CD4-positive, alpha-beta T cell treated with Interferon gamma for 1 hour (primary cell): ENCODE measurements around the gene CUX1.

Source experiments
- DNase-seq: peaks from one replicate; pipeline ENCODE4 v3.0.0-alpha.2; 2020

CUX1 gene

DNA sequence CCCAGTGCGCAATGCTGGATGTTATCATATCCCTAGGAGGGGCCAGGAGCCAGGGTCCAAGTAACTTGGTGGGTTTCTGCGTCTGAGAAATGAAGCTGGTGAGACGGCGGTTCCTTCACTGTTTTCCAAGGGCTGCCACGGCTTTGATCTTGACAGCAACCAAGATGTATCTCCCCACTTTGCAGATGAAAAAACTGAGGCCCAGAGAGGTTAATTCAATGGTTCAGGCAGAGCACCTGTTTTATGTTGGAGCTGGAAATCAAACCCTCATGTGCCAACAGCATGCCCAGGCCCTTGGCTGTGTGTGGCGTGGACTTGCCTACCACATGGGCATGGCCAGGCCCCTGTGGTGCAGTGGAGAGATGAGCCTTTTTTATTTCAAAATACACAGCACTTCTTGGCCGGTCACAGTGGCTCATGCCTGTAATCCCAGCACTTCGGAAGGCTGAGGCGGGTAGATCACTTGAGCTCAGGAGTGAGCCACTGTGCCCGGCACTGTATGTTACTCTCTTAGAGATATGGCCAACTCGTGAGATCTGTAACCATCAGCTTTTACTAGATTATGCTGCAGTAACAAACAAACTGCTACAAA, 244.0 kb downstream of the CUX1 start:
- no peak for DNase-seq

DNA sequence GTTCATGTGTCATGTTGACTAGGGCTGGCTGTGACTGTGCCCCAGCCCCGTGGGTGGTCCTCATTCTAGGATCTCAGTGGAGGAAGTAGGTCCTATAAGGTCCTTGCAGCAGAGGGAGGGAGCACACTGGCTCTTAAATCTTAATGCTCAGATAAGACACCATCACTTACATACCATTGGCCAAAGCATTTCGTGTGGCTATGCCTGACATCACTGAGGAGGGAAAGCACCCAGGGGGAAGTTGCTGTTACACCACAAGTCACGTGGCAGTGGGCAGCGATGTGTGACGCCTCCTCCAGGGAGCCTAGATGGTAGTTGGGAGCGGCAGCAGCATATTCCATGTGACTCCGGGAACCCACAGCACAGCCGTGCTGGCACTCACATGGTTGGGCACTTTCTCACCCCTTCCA, 244.6 kb downstream of the CUX1 start:
- peak; percentile 75 for DNase-seq

DNA sequence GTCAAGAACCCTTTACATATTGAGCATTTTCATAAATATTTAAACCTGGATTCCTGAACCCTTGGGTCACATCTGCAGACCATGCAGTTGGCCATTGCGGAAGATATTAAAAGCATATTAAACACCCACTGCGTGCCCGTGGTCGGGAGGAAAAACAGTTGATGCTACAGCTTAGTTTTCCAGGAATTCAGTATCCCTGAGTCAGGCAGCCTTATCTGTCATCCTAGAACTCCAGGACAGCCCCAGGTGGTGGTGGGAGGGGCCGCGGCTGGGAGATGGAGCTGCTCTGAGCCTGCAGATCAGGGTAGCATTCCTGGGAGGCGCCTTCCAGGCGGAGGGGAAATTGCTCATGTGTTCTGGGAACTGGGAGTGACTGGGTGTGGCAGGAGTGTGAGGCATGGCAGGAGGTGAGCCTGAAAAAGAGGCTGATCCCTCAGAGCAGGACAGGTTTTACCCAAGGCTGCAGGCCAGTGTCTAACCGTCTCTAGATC, 246.3 kb downstream of the CUX1 start:
- DNase-seq, result no peak

DNA sequence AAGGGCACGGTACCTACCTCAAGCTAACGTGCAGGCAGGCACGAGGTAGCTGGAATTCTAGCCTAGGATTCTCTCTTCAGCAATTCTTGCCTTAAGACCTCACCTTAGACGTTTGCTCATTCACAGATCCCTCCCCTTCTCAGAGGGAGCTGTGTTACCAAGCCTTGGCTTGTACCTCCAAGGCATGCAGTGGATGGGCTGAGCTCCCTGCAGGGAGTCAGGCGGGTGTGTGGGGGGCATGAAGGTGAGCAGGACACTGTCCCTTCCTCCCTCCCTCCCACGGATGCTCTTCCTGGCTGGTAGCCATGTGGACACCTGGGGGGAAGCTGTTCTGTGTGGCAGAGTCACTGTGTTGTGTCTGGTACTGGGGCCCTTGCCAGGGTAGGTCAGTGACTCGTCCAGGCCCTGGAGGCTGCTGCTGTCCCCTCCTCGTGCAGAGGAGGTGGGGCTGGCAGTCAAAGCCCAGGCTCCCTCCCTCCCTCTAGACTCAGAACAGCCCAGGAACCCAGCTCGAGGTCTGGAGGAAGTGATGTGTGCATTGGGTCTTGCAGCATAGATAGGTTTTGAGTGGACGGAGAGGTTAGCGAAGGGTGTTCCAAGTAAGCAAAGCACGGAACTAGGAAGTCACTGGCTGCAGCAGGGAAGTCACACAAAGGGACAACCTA, 247.1 kb downstream of the CUX1 start:
- DNase-seq, result peak; percentile 72

DNA sequence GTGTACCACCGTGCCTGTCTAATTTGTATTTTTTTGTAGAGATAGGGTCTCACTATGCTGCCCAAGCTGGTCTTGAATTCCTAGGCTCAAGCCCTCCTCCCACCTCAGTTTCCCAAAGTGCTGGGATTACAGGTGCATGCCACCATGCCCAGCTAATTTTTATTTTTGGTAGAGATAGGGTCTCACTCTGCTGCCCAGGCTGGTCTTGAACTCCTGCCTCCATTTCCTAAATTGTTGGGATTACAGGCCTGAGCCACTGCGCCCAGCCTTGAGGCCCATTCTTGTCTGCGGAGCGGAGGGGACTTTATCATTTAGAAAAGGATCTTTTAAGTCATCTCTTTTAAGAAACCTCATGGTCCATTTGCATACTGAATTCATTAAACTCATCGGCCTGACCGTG, 247.8 kb downstream of the CUX1 start:
- DNase-seq, result no peak

DNA sequence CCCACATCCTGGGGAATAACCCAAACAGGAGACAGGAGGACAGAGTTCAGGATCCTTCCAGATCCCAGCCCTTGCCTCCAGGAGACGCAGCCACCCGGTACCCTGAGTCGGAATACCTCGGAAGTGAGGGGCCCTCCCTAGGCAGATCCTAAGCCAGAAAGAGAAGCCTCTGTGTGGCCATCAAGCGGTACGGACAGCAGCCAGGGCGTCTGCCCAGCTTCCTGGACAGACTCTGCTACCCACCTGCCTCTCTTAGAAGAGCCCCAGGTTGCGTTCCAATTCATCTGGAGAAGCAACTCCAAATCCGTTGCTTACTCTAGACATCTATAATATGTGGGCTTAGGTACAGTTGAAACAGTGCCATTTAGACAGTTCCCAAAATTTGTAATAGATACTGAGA, 249.1 kb downstream of the CUX1 start:
- DNase-seq, result no peak

DNA sequence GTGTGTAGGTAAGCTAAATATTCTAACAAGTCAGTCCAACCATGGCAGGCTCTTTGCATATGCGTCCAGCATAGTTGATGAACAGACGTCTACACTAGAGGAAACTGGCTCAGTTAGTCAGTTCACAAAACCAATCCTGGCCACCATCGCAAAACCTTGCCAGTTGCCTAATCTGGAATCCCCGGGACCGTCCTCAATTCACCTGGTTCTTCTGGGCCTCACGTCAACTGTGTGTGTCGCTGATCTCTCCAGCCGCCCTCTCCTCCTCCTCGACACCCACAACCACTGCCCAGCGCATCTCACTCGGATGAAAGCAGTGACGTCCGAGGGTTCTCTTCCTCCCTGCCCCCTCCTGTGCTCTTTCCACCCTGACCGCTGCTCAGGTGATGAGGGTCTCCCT, 251.4 kb downstream of the CUX1 start:
- DNase-seq, result no peak

DNA sequence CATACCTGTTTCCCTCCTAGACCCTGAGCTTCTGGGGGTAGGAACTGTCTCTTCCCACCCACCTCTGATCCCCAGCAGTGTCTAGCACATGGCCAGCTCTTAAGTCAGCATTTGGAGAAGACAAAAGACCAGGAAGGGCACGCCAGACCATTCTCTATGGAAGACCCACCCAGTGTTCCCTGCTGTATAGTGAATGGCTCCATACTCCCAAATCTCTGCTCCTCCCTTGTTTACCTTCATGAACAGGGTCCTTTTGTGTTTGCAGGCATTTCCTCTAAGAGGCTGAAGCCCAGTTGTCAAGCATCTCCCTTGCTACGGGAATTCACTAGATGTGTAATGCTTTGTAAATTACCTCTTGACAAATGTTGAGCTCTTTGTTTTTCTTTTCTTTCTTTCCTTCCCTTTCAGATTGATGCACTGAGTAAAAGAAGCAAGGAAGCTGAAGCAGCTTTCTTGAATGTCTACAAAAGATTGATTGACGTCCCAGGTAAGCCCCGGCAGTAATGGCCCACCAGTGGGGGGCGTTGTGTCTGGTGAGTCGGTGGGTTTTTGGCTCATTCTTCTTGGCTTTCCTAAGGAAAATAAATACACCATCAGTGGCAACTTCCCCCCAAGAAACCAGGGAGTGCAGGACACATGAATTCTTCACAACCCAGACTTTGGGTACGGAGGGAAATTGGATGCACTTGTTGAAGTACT, 252.7 kb downstream of the CUX1 start:
- no peak for DNase-seq

DNA sequence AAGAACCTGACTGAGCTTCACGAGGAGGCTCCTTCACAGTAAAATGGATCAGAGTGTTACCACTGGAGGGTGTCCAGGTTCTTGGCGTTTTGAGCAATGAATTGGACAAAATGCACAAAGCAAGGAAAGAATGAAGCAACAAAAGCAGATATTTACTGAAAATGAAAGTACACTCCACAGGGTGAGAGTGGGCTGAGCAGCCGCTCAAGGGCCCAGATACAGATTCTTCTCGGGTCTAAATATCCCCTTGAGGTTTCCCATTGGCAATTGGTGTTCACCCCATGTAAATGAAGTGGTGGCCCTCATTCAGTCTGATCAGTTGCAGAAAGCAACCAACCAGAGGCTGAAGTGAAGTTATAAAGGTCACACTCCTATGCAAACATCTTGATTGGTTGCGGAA, 254.6 kb downstream of the CUX1 start:
- no peak for DNase-seq

DNA sequence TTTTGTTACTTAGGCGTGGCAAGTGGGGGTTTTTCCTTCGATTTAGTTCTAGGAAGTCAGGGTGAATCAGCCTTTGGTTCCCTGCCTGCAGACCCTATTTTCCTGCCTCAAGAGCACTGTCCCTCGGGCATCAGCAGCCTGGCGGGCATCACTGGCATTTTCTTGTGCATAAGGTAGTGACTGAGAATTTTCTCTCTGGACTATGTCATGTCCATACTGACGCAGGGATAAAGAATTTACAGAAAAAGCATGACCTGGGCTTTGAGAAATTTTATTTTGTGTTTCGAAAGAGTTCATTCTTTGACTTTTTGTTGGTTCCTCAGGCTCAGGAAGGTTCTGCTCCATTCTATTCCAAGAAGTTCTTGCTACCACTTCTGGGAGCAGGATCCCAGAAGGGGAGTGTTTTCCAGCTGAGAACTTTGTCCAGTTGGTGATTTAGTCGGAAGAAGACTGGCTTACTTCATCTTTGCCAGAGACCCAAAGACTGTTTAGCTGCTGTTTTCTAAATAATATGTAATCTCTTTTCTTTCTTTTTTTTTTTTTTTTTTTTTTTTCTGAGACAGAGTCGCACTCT, 255.3 kb downstream of the CUX1 start:
- DNase-seq, result no peak

DNA sequence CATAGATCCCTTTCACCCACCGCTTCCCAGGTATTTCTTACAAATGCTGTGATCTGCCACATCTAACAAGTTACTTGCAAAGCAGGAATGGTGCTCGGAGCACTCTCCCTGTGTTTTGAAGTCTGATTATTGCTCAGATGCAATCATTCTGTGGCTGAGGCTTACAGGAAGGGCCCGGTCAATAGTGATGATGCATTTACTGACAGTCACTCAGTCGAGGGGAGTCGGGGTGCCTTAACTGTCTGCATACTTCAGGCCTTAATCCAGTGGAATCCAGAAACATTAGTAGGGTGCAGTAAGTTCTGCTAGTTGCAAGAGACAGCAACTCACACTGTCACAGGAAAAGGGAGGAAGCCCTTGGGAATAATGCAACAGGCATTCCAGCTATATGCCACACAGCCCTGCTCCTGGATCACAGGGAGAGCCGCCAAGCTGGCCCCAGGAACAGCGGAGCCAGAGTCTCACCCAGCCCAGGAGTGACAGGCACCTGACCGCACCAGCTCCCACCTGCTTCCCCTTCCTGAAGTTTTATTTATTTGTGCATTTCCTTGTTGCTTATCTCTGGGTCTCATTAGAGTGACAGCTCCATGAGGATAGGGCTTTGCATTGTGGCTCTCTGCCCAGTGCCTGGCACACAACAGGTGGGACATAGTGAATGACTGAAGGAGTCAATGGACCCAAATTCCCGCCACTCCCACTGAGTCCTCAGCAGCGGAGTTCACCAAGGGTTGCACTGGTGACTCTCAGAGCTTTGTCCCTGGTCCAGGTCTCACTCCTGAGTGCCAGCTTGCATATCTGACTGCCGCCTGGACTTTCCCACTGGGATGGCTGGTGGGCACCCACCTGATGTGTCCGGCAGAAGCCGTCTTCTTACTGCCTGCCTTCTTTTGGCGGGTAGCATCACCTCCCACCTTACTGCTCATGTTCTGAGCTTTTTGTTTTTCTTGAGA, 256.8 kb downstream of the CUX1 start:
- DNase-seq, result no peak

DNA sequence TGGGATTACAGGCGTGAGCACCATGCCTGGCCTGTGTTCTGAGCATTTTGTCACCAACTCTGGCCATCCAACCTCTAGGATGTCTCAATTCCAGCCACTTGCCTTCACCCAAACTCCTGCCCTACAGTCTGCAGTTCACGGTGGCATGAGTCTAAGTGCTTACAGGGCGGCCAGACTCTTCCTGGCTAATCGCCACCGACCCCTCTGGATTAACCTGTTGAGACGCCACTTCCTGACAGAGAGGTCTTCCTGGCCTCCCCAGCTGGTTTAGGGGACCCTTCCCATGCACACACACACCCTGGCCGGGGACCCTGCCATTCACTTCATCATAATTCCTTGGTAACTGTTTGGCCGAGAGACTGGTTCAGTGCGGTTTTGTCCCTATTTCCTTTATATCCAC, 257.7 kb downstream of the CUX1 start:
- DNase-seq, result no peak

DNA sequence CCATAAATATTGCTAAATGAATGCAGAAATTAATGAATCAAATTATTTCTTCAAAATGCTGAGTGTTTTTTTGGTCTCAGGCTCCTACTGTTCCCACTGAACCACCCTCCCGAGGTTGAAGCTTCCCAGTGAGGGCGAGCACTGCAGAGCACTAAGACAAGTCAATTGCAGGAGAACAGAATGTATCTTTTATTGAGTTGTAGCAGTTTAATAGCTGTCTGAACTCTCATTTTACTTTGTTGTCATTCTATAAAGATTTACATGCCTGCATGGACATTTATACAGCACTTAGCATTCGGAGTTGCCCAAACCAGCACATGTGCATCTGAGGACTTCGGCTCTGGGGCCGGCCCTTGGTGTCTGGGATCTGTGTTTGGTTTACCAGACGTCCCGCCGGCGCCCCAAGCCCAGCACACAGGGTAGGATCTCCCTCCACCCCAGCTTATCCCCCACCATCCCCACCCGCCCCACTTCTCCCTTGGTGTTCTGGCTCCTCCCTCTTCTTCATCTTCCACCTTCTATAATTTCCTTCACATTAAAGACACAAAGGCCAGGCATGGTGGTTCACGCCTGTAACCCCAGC, 258.2 kb downstream of the CUX1 start:
- DNase-seq, result no peak

DNA sequence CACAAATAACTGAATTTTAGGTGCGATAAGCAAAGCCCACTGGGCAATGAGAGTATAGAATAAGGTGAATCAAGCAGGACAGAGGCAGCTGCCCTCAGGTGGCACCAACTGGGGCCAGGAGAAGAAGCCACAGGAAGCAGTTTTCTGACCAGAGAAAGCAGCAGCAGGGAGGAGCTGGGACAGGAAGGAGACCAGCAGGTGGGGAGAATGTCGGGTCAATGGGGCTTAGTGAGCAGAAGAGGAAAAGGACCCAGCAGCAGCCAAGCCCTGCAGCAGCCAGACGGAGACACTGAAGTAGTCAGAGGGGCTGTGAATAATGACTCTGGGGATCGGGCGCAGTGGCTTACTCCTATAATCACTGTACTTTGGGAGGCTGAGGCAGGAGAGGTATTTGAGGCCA, 259.7 kb downstream of the CUX1 start:
- DNase-seq, result no peak

DNA sequence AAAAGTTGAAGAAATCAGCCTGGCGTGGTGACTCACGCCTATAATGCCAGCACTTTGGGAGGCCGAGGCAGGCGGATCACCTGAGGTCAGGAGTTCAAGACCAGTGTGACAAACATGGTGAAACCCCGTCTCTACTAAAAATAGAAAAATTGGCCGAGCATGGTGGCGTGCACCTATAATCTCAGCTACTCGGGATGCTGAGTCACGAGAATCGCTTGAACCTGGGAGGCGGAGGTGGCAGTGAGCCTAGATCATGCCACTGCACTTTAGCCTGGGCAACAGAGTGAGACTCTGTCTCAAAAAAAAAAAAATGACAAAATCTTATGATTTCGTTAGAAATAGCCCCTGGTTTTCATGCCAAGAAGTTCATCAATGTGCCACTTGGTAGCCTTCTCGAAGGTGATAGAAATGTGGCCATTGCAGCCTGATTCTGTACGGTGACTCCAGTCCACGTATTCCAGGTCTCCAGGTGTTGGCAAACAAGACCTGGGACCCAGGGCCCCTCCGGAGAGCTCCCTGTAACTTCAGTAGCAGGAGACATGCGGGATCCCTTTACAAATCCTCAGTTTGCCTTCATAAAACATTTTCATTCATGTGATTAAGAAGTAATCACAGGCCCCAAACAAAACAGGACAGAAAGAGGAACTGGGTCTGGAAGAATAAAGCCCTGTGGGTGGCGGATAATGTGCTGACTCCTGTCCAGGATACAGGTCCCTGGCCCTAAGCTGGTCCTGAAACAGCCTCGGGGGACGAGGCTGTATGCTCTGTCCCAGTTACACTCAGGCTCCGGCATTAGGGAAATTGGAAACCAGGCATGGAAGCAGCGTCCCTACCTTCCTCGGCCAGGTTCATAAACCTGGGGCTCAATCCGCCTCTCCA, 262.0 kb downstream of the CUX1 start:
- no peak for DNase-seq

DNA sequence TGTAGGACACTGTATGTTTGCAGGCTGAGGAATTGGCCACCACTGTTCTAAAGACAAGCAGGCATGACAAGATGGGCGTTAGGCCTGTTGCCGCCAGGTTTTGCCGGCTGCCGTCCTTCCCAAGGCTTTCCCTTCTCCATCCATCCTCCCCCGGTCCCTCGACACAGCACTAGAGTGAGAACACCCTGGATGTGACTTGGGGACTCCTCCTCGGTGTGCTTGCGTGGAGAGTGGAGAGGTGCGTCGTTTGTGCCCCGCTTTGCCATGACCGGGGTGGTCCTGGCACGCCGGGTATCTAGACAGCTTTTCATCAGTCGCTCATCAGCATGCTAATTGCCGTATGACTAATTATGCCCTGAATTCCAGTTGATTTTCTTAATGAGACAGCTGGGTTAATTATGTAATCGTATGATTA, 262.6 kb downstream of the CUX1 start:
- DNase-seq, result no peak

DNA sequence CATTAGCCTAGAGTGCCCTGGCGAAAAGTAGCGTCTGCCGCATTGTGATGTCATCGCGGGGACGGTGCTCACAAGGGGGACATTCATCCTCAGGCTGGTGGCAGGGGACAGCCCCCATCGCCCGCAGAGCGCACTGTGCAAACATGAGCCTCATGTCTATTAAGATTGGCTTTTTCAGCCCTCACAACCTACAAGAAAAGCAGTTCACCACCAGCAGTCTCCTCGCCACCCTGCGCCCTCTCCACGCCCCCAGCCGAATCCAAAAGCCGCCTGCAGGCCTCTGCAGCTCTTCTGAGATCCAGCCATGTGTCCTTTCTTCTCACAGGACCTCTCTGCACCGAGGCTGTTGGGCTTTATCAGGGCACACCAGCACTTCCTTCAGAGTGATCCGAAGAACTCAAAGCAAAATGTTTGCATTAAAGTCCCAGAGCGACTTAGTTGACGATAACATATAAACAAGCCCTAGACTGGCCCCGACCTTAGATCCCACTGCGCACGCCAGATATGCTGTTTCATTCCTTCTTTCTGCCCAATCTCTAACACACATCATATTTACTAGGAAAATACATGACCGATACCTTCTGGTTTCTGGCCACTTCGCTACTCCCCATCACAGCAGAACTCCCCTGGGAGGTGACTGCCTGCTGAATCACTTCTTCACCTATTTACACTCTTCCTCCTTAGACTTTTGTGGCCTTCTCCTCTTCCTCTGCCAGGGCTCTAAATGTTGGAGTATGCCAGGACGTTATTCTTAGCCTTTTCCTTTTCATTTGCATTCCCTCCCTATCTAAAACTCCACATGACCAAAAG, 263.2 kb downstream of the CUX1 start:
- no peak for DNase-seq

DNA sequence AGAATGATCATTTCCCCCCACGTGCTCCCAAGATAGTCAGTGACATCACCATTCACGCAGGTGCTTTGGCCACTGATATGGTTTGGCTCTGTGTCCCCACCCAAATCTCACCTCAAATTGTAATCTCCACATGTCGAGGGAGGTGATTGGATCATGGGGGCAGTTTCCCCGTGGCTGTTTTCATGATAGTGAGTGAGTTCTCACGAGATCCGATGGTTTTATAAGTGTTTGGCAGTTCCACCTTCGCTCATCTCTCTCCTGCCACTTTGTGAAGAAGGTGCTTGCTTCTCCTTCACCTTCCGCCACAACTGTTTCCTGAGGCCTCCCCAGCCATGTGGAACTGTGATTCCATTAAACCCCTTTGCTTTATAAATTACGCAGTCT, 263.8 kb downstream of the CUX1 start:
- no peak for DNase-seq

DNA sequence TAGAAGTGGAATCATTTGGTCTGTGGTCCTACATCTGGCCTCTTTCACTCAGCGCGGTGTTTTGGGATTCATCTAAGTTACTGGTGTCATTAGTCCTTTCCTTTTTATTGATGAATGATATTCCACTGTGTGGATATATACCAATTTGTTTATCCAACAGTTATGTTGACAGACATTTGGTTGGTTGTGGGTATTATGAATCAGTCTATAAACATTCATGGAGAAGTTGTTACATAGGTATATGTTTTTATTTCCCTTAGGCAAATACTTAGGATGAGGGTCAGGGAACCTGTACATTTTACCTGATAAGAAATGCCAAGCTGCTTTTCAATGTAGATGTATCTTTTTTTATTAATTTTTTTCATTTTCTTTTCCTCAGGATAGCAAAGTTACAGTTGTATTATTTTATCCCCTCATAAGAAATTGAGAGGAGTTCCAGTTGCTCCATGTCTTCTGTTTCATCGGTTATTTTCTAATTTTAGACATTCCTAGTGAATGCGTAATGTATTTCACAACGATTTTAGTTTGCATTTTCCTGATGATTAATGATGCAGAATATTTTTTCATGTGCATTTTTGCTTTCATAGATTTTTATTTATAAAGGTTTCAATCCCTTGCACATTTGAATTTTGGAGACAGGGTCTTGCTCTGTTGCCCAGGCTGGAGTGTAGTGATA, 265.4 kb downstream of the CUX1 start:
- DNase-seq, result no peak

DNA sequence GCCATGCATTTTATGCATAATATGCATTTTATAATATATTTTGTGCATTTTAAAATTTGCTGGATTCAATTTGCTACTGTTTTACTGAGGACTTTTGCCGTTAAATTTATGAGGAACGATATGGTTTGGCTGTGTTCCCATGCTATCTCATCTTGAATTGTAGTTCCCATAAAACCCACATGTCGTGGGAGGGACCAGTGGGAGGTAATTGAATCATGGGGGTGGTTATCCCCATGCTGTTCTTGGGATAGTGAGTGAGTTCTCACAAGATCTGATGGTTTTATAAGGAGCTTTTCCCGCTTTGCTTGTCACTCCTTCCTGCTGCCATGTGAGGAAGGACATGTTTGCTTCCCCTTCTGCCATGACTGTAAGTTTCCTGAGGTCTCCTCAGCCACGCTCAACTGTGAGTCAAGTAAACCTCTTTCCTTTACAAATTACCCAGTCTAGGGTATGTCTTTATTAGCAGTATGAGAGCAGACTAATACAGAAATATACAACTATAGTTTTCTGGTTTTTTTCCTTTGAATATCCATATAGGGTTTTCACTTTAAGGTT, 267.9 kb downstream of the CUX1 start:
- DNase-seq, result no peak
